Panc1 (cell line): ENCODE data around the gene LRBA. TPM values are rescaled to one million over a fixed set of nuclear protein-coding genes. Genes with fewer than 3 reads are reported as not detected.

Experiments
- ATAC-seq: fragments of 200-7000 bp; cut with Tn5 transposase; 2 replicates; pipeline ENCODE4 v1.9.1; 2020; ENCODE audit warnings: mild to moderate bottlenecking, moderate library complexity
- BruUV-seq: library from RNA; stranded (reverse); fragments of 400-500 nt; replicated peaks from 2 replicates; lab custom pipeline; 2021; lab: Mats Ljungman, UMichigan
- CTCF ChIA-PET: fragments of 300-600 bp; sonication (Branson Sonifier 250); formaldehyde crosslinking; loops from one replicate; lab custom pipeline; 2022; ENCODE audit warnings: antibody characterized with exemption; lab: Charles Lee
- POLR2A ChIA-PET: fragments of 300-600 bp; sonication (Branson Sonifier 250); formaldehyde crosslinking; loops from one replicate; lab custom pipeline; 2022; ENCODE audit warnings: antibody characterized with exemption; lab: Charles Lee
- DNase-seq: peaks from one replicate; pipeline ENCODE4 v3.0.0-alpha.2; 2010; ENCODE audit warnings: low read depth, low spot score
- H3K27ac ChIP-seq: 2 replicates; pipeline ENCODE4 v1.5.1; 2011; ENCODE audit warnings: mild to moderate bottlenecking, low read length, inconsistent platforms
- H3K27me3 ChIP-seq: fragments of 200-500 bp; sonication (Bioruptor generic); 2 replicates; pipeline ENCODE4 v1.6.0; 2014; ENCODE audit warnings: low read length, inconsistent platforms; ENCODE audit not compliant: control insufficient read depth, insufficient read depth
- H3K36me3 ChIP-seq: fragments of 200-500 bp; sonication (Bioruptor generic); 2 replicates; pipeline ENCODE4 v1.5.1; 2014; ENCODE audit warnings: inconsistent platforms, mild to moderate bottlenecking, low read length, moderate library complexity; ENCODE audit not compliant: control insufficient read depth, insufficient read depth
- H3K4me1 ChIP-seq: 2 replicates; pipeline ENCODE4 v1.5.1; 2011; ENCODE audit warnings: inconsistent platforms, mild to moderate bottlenecking, low read length, moderate library complexity; ENCODE audit not compliant: control insufficient read depth, insufficient read depth
- H3K4me3 ChIP-seq, 2 experiments: 2 replicates each; pipeline ENCODE4 v1.5.1; 2011 to 2012; ENCODE audit warnings: low read depth in 2 of 2, low read length in 2 of 2, mild to moderate bottlenecking in 2 of 2, inconsistent platforms in 1 of 2, moderate library complexity in 1 of 2
- H3K9me3 ChIP-seq: fragments of 200-500 bp; sonication (Bioruptor generic); 2 replicates; pipeline ENCODE4 v1.5.1; 2014; ENCODE audit warnings: low read depth, mild to moderate bottlenecking, inconsistent platforms, low read length, moderate library complexity; ENCODE audit not compliant: control insufficient read depth, insufficient read depth
- POLR2AphosphoS5 ChIP-seq: IDR thresholded peaks from 2 replicates; pipeline ENCODE4 v1.6.1; 2012; ENCODE audit warnings: mild to moderate bottlenecking, low read depth, low read length, moderate library complexity
- SIN3A ChIP-seq: IDR thresholded peaks from 2 replicates; pipeline ENCODE4 v1.6.1; 2012; ENCODE audit warnings: low read depth, mild to moderate bottlenecking, low read length, moderate library complexity, borderline replicate concordance; ENCODE audit not compliant: insufficient read depth
- TCF7L2 ChIP-seq: IDR thresholded peaks from 2 replicates; pipeline ENCODE4 v1.6.1; 2011; ENCODE audit warnings: mild to moderate bottlenecking, low read depth, low read length, inconsistent platforms
- in situ Hi-C: cut with HindIII; loops from 2 replicates; pipeline ENCODE4 v1.10.0; 2016; ENCODE audit warnings: low sequenced_read_pairs, low pct_unique_long_range_greater_than_20kb
- intact Hi-C: fragments of 100-400 bp; cut with micrococcal nuclease; formaldehyde crosslinking; loops from one replicate; pipeline ENCODE4 v1.10.0; 2022; ENCODE audit not compliant: unreplicated experiment
- total RNA-seq: library from RNA; stranded (reverse); gene quantifications from one replicate; pipeline ENCODE4 v1.2.1, GENCODE V29; 2021; ENCODE audit not compliant: unreplicated experiment
- TF ChIP-seq, protein P1 (sequence below): fragments of 450-650 bp; IDR thresholded peaks from 2 replicates; pipeline ENCODE4 v1.5.1; 2017; ENCODE audit warnings: mild to moderate bottlenecking
- TF ChIP-seq, protein P2 (sequence below), 2 experiments: IDR thresholded peaks; 2 replicates each; pipeline ENCODE4 v1.6.1; 2011 to 2012; ENCODE audit warnings: low read depth in 2 of 2, control low read depth in 1 of 2, low read length in 1 of 2, mild to moderate bottlenecking in 1 of 2, moderate library complexity in 1 of 2; ENCODE audit not compliant: insufficient read depth in 1 of 2

Gene LRBA
- total RNA-seq, 1 experiment from 2014 or later = 26.4 TPM

DNA sequence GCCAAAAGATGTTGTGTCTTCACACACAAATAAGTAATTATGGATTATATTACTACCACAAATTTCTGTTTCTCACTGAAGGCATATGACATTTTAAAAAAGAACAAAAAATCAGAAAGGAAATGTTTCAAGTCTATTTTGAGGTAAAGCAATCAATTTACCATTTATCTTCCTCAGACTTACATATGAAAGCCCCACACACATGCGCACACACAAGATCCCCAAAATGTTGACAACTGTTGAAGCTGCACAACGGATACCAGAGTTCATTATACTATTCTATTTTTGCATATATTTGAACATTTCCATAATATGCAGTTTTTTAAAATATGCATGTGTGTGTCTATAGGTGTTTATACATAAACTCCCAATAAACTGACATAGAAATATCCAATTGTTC is 2.7 kb downstream of the LRBA start:
- Histone ChIP-seq H3K27ac (no peak overlapping the region), H3K4me3 (peak overlapping the region in 1 of 2 experiments; percentile 95; a peak in 2 of 4 replicates), H3K27me3 (no peaks in the 10 kb centered on the region), H3K36me3 (peaks cover 3% of the 10 kb centered on the region; the same call in 1 of the 2 replicates), H3K4me1 (peaks cover 6% of the 10 kb centered on the region), H3K9me3 (no peaks in the 10 kb centered on the region)
- in situ Hi-C loops = no loop called here
- TF ChIP-seq SIN3A = no peak
- TF ChIP-seq, protein P1, sequence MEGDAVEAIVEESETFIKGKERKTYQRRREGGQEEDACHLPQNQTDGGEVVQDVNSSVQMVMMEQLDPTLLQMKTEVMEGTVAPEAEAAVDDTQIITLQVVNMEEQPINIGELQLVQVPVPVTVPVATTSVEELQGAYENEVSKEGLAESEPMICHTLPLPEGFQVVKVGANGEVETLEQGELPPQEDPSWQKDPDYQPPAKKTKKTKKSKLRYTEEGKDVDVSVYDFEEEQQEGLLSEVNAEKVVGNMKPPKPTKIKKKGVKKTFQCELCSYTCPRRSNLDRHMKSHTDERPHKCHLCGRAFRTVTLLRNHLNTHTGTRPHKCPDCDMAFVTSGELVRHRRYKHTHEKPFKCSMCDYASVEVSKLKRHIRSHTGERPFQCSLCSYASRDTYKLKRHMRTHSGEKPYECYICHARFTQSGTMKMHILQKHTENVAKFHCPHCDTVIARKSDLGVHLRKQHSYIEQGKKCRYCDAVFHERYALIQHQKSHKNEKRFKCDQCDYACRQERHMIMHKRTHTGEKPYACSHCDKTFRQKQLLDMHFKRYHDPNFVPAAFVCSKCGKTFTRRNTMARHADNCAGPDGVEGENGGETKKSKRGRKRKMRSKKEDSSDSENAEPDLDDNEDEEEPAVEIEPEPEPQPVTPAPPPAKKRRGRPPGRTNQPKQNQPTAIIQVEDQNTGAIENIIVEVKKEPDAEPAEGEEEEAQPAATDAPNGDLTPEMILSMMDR = no peak
- ChIA-PET CTCF (interaction anchor here (0.6 kb wide), 3 partner anchors 12 to 835 kb away, joined by 3 to 7 read pairs (median 3); no protein-coding TSS in a partner anchor), POLR2A (no interaction called here)
- intact Hi-C loops = no loop called here
- no TSS peak for BruUV-seq
- DNase-seq (no peak), ATAC-seq (no peak)

DNA sequence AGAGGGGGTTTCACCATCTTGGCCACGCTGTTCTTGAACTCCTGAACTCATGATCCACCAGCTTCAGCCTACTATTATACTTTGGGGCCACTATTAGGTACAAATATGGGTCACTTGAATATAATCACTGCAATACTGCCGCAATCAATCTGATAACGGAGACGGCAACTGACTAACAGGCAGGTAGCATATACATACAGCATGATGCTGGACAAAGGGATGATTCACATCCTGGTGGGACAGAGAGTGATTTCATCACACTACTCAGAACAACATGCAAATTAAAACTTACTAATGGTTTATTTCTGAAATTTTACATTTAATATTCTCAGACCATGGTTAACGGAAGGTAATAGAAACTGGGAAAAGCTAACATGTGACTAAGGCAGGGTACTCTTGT is 10.9 kb downstream of the LRBA start:
- no peaks in the 10 kb centered on the region for H3K9me3 ChIP-seq
- POLR2A ChIA-PET = no interaction called here
- DNase-seq = peak; percentile 35
- no peaks in the 10 kb centered on the region for H3K4me1 ChIP-seq
- ATAC-seq = no peak
- TF ChIP-seq, protein P1 = no peak
- TF ChIP-seq POLR2AphosphoS5 (no peak), SIN3A (no peak), TCF7L2 (no peak)
- TF ChIP-seq, protein P2, sequence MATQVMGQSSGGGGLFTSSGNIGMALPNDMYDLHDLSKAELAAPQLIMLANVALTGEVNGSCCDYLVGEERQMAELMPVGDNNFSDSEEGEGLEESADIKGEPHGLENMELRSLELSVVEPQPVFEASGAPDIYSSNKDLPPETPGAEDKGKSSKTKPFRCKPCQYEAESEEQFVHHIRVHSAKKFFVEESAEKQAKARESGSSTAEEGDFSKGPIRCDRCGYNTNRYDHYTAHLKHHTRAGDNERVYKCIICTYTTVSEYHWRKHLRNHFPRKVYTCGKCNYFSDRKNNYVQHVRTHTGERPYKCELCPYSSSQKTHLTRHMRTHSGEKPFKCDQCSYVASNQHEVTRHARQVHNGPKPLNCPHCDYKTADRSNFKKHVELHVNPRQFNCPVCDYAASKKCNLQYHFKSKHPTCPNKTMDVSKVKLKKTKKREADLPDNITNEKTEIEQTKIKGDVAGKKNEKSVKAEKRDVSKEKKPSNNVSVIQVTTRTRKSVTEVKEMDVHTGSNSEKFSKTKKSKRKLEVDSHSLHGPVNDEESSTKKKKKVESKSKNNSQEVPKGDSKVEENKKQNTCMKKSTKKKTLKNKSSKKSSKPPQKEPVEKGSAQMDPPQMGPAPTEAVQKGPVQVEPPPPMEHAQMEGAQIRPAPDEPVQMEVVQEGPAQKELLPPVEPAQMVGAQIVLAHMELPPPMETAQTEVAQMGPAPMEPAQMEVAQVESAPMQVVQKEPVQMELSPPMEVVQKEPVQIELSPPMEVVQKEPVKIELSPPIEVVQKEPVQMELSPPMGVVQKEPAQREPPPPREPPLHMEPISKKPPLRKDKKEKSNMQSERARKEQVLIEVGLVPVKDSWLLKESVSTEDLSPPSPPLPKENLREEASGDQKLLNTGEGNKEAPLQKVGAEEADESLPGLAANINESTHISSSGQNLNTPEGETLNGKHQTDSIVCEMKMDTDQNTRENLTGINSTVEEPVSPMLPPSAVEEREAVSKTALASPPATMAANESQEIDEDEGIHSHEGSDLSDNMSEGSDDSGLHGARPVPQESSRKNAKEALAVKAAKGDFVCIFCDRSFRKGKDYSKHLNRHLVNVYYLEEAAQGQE (IDR thresholded peaks at IDR 0.05; ENCODE audit: insufficient read depth in 1 of 2, low read depth in 2 of 2, low read length in 1 of 2) = no peak
- in situ Hi-C loops (no loop called here), intact Hi-C loops (no loop called here)
- no peak overlapping the region for H3K27ac ChIP-seq
- no peak overlapping the region for H3K4me3 ChIP-seq
- H3K36me3 ChIP-seq = no peaks in the 10 kb centered on the region
- no TSS peak for BruUV-seq
- no peaks in the 10 kb centered on the region for H3K27me3 ChIP-seq
- CTCF ChIA-PET = no interaction called here
